ES-I3 (cell line): ENCODE results near the gene PLIN4.
"Not testable (repeated sequence)": the region's sequence is repeated elsewhere in the genome, so short reads cannot be mapped to it uniquely, and the experiment has no call there.

Experiments used
- H3K36me3 ChIP-seq: 2 replicates; pipeline ENCODE4 v1.6.1; 2013; ENCODE audit warnings: mild to moderate bottlenecking, low read length, control low read depth, moderate library complexity; ENCODE audit not compliant: insufficient read depth
- H3K4me1 ChIP-seq: 2 replicates; pipeline ENCODE4 v1.6.1; 2013; ENCODE audit warnings: mild to moderate bottlenecking, control low read depth, low read length; ENCODE audit not compliant: insufficient read depth
- H3K9ac ChIP-seq: 2 replicates; pipeline ENCODE4 v1.6.1; 2013; ENCODE audit warnings: low read depth, mild to moderate bottlenecking, low read length, moderate library complexity
- H3K9me3 ChIP-seq: 2 replicates; pipeline ENCODE4 v1.6.1; 2013; ENCODE audit warnings: mild to moderate bottlenecking, low read length, moderate library complexity; ENCODE audit not compliant: control insufficient read depth, insufficient read depth

Gene PLIN4

DNA sequence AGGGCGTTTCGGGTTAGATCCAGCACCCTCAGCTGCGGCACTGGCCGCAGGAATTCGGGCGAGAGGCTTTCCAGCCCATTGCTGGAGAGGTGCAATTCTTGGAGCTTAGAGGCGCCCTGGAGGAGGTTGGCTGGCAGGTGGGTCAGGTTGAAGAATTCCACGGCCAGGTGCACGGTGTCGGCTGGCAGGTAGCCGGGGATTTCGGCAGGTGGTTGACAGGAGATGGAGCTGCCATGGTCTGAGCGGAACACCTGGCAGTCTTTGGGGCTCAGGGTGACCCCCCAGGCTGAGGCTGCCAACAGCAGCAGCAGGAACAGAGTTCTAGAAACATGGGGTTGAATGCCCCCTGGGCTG, 20.3 kb upstream of the PLIN4 start:
- no peaks in the 10 kb centered on the region for H3K36me3 ChIP-seq
- peaks cover 8% of the 10 kb centered on the region; the same call in 1 of the 2 replicates for H3K4me1 ChIP-seq

DNA sequence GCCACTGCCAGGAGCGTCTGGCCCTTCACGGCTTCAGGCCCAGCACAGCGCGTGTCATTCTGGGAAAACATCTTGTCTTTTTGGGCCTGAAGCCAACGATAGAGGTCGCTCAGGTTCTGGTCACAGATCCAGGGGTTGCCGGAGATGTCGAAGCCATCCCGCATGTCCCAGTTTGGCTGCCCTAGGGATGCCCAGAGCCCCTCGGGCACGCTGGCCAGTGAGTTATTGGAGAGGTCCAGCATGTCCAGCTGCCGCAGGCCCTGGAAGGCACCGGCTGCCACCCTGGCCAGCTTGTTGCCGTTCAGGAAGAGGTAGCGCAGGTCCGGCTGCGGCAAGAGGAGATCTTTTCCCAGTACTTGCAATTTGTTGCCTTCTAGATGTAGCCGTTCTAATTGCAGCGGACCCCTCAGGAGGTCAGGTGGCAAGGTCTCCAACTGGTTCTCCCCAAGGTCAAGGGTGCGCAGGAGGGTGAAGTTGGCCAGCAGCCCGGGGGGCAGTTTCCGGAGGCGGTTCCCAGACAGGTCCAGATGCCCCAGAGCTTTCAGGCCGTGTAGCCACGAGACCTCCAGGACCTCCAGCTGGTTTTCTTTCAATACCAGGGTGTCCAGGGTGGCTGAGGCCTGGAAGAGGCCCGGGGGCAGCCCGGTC, 19.8 kb upstream of the PLIN4 start:
- no peaks in the 10 kb centered on the region for H3K36me3 ChIP-seq
- H3K9ac ChIP-seq = no peak overlapping the region
- peaks cover 8% of the 10 kb centered on the region; the same call in 1 of the 2 replicates for H3K4me1 ChIP-seq

More for the DNA sequence above, 20.3 kb upstream of the PLIN4 start:
- Histone ChIP-seq H3K9ac (no peak overlapping the region), H3K9me3 (no peaks in the 10 kb centered on the region)

DNA sequence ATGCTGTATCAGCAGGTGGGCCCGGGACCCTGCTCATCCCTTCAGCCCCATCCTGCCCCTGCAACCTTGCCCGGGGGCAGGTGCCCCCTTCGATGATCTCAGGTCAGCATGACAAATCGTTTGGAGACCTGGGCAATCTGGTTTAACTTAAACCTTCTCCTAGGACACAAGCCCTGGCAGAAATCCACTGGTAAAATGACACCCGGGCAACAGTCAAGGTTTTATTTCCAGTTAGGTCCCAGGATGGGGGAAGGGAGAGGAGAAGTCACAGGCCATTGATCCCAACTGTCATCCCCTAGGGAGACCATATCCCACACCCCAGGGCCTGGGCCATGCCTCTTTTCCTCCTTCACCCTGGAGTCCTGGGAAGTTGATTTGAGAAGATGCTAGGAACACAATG, 18.5 kb upstream of the PLIN4 start:
- Histone ChIP-seq H3K4me1 (peaks cover 8% of the 10 kb centered on the region; the same call in 1 of the 2 replicates), H3K36me3 (no peaks in the 10 kb centered on the region), H3K9me3 (no peaks in the 10 kb centered on the region), H3K9ac (no peak overlapping the region)

More for the DNA sequence above, 19.8 kb upstream of the PLIN4 start:
- H3K9me3 ChIP-seq = no peaks in the 10 kb centered on the region

DNA sequence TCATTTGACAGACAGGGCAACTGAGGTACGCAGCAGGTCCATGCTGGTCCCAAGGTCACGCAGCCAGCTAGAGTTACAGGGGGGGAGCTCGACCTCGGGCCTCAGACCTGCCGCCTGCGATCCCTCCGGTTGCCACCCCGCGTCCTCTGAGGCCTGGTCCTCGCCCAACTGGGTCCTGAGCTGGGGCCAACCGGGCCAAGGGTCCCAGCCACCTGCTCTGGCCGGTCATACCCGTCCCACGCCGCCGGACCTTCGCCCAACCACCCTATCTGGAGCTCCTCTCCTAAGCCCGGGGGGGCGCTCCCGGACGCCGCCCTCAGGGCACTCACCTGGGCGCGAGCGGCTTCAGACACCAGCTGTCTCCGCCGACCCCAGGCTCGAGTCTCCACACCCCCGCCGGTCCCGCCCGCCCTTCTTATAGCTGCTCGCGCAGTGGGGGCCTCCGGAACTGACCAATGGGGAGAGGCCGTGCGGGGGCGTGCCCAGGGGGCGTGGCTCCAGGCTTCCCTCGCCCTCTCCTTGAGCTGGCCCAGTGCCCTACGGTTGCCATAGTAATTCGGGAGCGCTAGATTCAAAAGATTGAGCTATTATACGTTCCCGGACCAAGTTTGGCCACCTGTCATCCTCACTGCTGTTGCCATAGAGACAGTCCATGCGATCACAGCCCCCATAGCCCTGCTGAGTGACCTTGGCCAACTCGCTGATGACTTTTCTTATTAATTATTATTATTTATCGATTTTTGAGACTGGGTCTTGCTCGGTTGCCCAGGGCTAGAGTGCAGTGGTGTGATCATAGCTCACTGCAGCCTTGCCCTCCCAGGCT, 16.8 kb upstream of the PLIN4 start, which contains the start of gene PLIN5:
Gene PLIN5 (minus strand): TSS at position 389 of the 823 bp plus-strand sequence. CDS start 1,150 bp downstream, outside the sequence.
- Histone ChIP-seq H3K9ac (no peak within 1 kb of the TSS; the same call in 1 of the 2 replicates), H3K9me3 (no peaks in the 10 kb centered on the region), H3K4me1 (peaks cover 5% of the 10 kb centered on the region; the same call in 1 of the 2 replicates), H3K36me3 (no peaks in the 10 kb centered on the region)

DNA sequence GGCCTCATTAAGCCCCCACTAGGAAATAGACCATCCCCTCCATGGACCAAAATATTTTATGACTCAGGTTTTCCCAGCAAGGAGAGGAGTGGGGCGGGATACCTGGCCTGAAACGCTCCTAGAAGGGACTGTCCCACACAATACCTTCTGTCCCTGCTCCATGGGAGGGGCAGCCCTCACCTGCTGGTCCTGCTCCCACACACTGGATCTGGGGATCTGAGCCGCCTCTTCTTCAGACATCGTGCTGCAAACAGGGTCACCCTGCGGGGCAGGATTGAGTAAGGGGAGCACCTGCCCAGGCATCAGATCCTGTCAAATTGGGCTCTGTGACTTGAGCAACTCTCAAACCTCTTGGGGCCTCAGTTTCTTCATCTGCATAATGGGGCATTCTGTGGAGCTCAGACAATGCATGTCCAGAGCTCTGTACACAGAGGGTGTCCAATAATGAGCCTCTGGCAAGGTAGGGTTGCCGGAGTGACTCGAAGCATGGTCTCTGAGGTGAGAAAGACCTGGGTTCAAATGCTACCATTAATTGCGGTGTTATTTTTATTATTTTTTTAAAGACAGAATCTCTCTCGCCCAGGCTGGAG, 15.6 kb upstream of the PLIN4 start:
- Histone ChIP-seq H3K9me3 (no peaks in the 10 kb centered on the region), H3K9ac (no peak overlapping the region), H3K36me3 (no peaks in the 10 kb centered on the region), H3K4me1 (no peaks in the 10 kb centered on the region)

DNA sequence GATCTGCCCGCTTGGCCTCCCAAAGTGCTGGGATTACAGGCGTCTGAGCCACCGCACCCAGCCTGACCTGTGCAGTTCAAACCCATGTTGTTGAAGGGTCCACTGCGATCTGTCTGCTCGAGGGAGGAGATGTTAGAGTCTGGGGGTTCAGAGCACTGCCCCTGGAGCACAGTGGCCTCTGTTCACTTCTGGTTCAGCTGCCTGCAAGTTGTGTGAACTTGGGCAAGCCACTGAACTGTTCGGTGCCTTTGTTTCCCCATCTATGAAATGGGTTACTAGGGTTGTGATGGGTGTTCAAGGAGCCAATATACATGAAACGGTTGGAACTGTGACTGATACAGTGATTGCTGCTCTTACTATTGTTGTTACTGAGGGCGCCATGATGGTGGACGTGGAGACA, 15.0 kb upstream of the PLIN4 start:
- Histone ChIP-seq H3K9ac (no peak overlapping the region), H3K4me1 (no peaks in the 10 kb centered on the region), H3K9me3 (no peaks in the 10 kb centered on the region), H3K36me3 (no peaks in the 10 kb centered on the region)

DNA sequence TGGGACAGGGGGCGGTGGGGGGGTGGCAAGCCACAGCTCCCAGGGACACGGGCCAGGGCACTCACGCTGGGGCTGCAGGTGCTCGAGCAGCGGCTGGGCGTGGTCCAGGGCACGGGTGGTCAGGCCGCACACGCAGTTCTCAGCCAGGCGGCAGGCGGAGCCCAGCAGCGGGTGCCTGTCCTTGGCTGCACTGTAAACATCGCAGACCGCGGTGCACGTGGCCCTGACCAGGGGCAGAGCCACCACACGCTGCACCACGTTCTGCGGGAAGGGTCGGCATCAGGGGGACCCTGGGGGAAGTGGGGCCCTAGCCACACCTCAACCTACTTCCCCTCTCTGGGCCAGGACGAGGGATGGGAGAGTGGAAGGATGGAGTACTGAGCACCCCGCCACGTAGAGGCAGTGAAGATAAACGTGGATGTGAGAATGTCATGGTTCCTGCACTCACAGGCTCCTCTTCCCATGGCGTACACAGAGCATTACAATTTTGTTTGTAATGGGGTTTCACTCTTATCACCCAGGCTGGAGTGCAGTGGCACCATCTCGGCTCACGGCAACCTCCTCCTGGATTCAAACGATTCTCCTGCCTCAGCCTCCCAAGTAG, 13.4 kb upstream of the PLIN4 start:
- Histone ChIP-seq H3K4me1 (no peaks in the 10 kb centered on the region), H3K36me3 (no peaks in the 10 kb centered on the region), H3K9ac (no peak overlapping the region), H3K9me3 (no peaks in the 10 kb centered on the region)

DNA sequence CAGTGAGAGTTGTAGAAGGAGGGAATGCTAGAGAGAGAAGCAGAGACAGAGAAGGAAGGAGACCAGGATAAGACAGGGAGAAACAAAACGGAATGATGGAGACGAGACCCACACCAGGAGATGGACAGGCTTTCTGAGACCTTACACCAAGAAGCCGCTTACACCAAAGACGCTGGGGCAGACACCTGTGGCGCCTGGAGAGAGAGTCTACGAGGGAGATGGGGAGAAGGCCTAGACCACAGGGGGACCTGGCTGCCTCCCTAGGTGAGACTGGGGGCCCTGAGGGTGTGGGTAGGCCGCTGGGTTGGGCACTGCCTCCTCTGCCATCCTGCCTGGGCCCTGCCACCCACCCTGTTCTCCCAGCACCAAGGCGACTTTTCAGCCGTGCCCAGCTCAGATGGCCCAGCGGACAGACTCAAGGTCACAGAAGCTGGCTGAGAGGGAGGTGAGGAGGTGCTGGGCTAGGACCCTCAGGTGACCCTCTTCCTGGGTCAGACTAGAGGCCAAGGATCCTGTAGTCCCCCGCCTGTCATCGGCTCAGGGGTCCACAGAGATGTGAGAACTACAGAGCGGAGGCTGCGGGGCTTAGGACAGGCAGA, 11.7 kb upstream of the PLIN4 start:
- H3K4me1 ChIP-seq = no peaks in the 10 kb centered on the region
- no peaks in the 10 kb centered on the region for H3K36me3 ChIP-seq
- H3K9me3 ChIP-seq = no peaks in the 10 kb centered on the region
- no peak overlapping the region for H3K9ac ChIP-seq

DNA sequence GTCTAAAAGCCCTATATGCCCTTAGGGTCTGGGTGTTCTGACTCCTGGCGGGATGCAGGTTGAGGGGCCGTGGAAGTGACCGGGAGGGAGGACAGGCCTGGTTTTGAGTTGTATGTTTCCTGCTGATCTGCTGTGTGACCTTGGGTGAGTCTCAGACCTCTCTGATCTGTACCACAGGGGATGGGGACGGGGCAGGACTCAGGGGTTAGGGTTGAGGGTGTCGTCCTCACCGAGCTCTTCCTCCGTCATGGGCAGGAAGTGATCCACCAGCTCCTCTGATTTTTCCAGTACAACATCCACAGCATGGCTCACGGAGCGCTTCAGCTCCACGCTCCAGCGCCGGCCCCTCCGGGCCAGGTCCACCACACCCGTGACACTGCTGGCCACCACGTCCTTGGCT, 10.6 kb upstream of the PLIN4 start:
- no peaks in the 10 kb centered on the region for H3K4me1 ChIP-seq
- H3K36me3 ChIP-seq = no peaks in the 10 kb centered on the region
- no peaks in the 10 kb centered on the region for H3K9me3 ChIP-seq
- no peak overlapping the region for H3K9ac ChIP-seq

DNA sequence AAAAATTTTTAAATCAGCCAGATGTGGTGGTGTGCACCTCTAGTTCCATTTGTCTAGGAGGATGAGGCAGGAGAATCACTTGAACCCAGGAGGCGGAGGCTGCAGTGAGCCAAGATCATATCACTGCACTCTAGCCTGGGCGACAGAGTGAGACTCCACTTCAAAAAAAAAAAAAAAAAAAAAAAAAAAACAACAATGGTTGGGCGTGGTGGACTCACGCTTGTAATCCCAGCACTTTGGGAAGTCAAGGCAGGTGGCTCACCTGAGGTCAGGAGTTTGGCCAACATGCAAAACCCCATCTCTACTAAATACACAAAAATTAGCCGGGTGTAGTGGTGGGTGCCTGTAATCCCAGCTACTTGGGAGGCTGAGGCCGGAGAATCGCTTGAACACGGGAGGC, 9.1 kb upstream of the PLIN4 start:
- H3K36me3 ChIP-seq, H3K9me3 ChIP-seq, H3K9ac ChIP-seq, H3K4me1 ChIP-seq: not testable (repeated sequence)

DNA sequence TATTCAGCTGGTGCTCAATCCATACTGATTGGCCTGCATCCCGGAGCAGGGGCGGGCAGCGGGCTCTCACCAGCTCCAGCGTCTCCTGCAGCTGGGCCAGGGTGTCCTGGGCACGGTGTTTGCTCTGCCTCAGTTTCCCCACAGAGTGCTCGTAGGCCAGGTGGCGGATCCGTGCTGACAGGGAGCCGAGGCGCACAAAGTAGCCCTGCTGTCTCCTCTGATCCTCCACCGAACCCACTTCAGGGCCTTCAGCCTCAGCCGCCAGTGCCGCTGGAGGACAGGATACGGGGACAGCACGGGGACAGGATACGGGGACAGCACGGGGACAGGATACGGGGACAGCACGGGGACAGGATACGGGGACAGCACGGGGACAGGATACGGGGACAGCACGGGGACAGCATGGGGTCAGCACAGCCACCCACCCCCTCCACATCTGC, 7.3 kb upstream of the PLIN4 start:
- H3K4me1 ChIP-seq = no peaks in the 10 kb centered on the region

DNA sequence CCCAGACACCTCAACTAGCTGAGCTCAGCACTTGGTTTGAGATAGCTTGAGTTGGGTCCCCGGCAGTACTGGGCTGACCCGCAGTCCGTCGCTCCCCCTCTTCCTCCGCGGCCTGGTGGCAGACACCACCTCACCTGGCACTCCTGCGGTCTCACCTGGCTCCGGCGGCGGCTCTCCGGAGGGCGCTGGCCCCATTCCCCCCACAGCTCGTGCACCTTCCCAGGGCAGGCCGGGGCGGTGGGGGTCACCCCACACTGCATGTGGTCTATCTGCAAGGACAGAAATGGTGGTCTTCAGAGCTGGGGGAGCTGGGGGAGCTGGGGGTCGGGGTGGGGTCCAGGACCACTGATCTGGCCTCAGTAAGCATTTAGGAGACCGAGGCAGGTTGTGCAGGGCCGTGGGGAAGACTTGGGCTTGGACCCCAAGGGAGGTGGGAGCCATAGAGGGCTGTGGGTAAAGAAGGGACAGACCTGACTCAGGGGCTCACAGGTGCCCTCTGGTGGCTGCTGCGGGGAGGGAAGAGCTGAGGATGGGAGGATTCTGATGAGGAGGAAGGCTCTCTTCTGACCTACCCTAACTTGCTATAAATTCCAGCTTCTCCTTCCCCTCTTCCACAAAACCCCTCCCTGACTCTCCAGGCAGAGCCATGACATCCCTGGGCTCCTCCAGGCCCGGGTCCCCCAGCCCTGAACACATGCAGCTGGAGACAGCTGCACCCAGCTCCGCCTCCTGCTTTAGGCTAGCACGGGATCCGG, 6.7 kb upstream of the PLIN4 start:
- H3K9ac ChIP-seq = no peak overlapping the region
- no peaks in the 10 kb centered on the region for H3K9me3 ChIP-seq
- H3K36me3 ChIP-seq = no peaks in the 10 kb centered on the region
- no peaks in the 10 kb centered on the region for H3K4me1 ChIP-seq

More for the DNA sequence above, 7.3 kb upstream of the PLIN4 start:
- H3K36me3 ChIP-seq = no peaks in the 10 kb centered on the region
- no peaks in the 10 kb centered on the region for H3K9me3 ChIP-seq
- H3K9ac ChIP-seq = no peak overlapping the region

DNA sequence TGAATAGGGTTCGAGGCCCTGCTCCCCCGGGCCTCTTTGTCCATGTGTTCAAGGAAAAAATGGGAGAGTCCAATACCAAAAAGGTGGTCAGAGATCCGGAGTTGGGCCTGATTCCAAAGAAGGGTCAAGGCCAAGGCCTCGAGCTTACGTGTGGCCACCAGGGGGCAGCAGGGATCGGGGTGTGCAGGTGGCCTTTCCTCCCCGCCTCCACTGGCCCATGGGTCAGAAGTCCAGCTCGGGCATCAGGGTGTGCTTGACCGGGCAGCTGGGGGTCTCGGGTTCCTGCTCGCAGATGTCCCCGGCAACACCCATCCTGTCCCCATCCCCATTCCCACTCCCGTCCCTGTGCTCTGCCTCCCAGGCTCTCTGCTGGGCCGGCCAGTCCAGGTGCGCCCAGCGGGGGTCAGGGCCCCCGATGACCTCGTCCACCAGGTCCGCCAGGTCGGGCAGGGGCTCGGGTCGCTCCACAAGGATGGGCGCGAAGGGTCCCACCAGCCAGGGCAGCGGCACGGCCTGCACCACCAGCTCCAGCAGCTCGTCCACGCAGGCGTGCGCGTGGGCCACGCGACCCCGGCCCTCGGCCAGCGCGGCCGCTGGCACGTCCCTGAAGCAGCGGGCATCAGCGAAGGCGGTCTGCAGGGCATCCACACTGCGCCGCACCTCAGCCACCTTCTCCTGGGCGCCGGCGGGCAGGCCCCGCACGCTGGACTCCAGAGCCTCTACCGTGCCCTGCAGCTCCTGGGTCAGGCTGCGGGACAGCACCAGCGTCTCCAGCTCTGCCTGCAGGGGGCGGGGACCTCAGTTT, 5.2 kb upstream of the PLIN4 start:
- Histone ChIP-seq H3K4me1 (peaks cover 3% of the 10 kb centered on the region; the same call in 1 of the 2 replicates), H3K36me3 (no peaks in the 10 kb centered on the region), H3K9me3 (no peaks in the 10 kb centered on the region), H3K9ac (no peak overlapping the region)
